ENCODE results near the gene ALKBH3.

ALKBH3 gene

GRCh38 chr11:43920598-43921419, 40.2 kb downstream of the ALKBH3 start:
- ChIA-PET CTCF (interaction anchor here (1.2 to 1.7 kb wide), 3 partner anchors 11 to 24 kb away, joined by 3 to 8 read pairs (median 6); no protein-coding TSS in a partner anchor), POLR2A (no interaction called here)
- peaks cover 24 to 56% (median 39%) of the 10 kb centered on the region in 4 experiments for H3K36me3 ChIP-seq (ENCODE audit: control insufficient read depth in 4 of 4, insufficient read depth in 4 of 4, low read length in 3 of 4)

DNA sequence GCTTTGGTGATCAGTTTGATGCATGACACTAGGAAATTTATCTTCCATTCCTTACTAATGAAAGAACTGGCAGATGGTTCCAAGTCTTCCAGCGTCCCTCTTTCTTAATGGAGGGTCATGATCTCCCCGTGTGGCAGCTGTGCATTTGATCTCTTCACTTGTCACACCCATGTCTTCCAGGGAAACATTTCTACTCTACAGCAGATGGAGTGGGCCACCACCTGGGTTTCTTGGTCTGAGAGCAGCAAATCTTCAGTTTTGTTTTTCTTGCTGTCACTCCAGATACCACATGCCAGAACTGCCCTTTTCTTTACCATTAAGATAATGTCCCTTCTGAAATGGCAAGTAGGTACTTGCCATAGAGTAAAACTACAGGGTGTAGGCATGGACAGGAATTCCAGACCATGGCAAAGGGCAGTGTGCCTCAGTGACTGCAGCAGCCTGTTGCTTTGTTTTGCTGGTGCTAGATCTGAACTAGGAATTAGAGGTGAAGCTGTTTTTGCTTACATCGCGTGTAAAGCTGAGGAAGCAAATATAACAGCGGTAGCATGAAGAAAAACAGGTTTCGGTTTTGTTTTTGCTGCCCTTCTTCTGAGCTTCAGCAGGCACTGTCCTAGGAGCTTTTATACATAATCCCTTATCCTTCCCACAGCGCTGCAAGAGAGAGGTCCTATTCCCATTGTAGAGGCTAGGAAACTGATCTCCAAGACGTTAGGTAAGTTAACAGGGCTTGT, 41.1 kb downstream of the ALKBH3 start:
- ChIA-PET POLR2A (no interaction called here), CTCF (interaction anchor here (1.7 kb wide), 2 partner anchors 13 to 32 kb away, joined by 6 read pairs; no protein-coding TSS in a partner anchor)
- Histone ChIP-seq H3K36me3 (ENCODE audit: control insufficient read depth in 4 of 4, insufficient read depth in 4 of 4, low read length in 3 of 4) (peaks cover 24 to 48% (median 37%) of the 10 kb centered on the region in 4 experiments), H3K4me1 (ENCODE audit: control extremely low read depth in 1 of 4, control insufficient read depth in 4 of 4, insufficient read depth in 4 of 4, low read length in 3 of 4) (no peaks in the 10 kb centered on the region), H3K27me3 (replicated peaks in 2 of 5; ENCODE audit: control insufficient read depth in 4 of 5, insufficient read depth in 5 of 5, low read length in 4 of 5) (no peaks in the 10 kb centered on the region), H3K9me3 (ENCODE audit: control extremely low read depth in 1 of 5, control insufficient read depth in 4 of 5, insufficient read depth in 2 of 5, low read depth in 1 of 5, low read length in 4 of 5) (no peaks in the 10 kb centered on the region), H3K27ac (ENCODE audit: insufficient read depth in 1 of 2, low read depth in 1 of 2, low read length in 2 of 2, poor library complexity in 1 of 2, severe bottlenecking in 2 of 2) (no peak overlapping the region), H3K4me3 (ENCODE audit: control insufficient read depth in 1 of 7, extremely low read depth in 1 of 7, insufficient read depth in 4 of 7, low read depth in 2 of 7, low read length in 6 of 7) (no peak overlapping the region)
- 100% methylated on average over 5 of the region's 8 CpGs for WGBS (ENCODE audit: insufficient coverage)
- DNase-seq = no peak

More at GRCh38 chr11:43920598-43921419, 40.2 kb downstream of the ALKBH3 start:
- no peaks in the 10 kb centered on the region for H3K4me1 ChIP-seq (ENCODE audit: control extremely low read depth in 1 of 4, control insufficient read depth in 4 of 4, insufficient read depth in 4 of 4, low read length in 3 of 4)
- 93% methylated on average over 6 of the region's 10 CpGs for whole genome bisulfite sequencing (ENCODE audit: insufficient coverage)
- H3K27ac ChIP-seq (ENCODE audit: insufficient read depth in 1 of 2, low read depth in 1 of 2, low read length in 2 of 2, poor library complexity in 1 of 2, severe bottlenecking in 2 of 2) = no peak overlapping the region
- no peak overlapping the region for H3K4me3 ChIP-seq (ENCODE audit: control insufficient read depth in 1 of 7, extremely low read depth in 1 of 7, insufficient read depth in 4 of 7, low read depth in 2 of 7, low read length in 6 of 7)
- no peaks in the 10 kb centered on the region for H3K27me3 ChIP-seq (replicated peaks in 2 of 5; ENCODE audit: control insufficient read depth in 4 of 5, insufficient read depth in 5 of 5, low read length in 4 of 5)
- DNase-seq = no peak
- no peaks in the 10 kb centered on the region for H3K9me3 ChIP-seq (ENCODE audit: control extremely low read depth in 1 of 5, control insufficient read depth in 4 of 5, insufficient read depth in 2 of 5, low read depth in 1 of 5, low read length in 4 of 5)

- Histone ChIP-seq H3K27me3 (replicated peaks in 2 of 5; ENCODE audit: control insufficient read depth in 4 of 5, insufficient read depth in 5 of 5, low read length in 4 of 5) (no peaks in the 10 kb centered on the region), H3K27ac (ENCODE audit: insufficient read depth in 1 of 2, low read depth in 1 of 2, low read length in 2 of 2, poor library complexity in 1 of 2, severe bottlenecking in 2 of 2) (no peak overlapping the region), H3K4me1 (ENCODE audit: control extremely low read depth in 1 of 4, control insufficient read depth in 4 of 4, insufficient read depth in 4 of 4, low read length in 3 of 4) (no peaks in the 10 kb centered on the region), H3K36me3 (ENCODE audit: control insufficient read depth in 4 of 4, insufficient read depth in 4 of 4, low read length in 3 of 4) (peaks cover 24 to 46% (median 35%) of the 10 kb centered on the region in 4 experiments), H3K9me3 (ENCODE audit: control extremely low read depth in 1 of 5, control insufficient read depth in 4 of 5, insufficient read depth in 2 of 5, low read depth in 1 of 5, low read length in 4 of 5) (no peaks in the 10 kb centered on the region), H3K4me3 (ENCODE audit: control insufficient read depth in 1 of 7, extremely low read depth in 1 of 7, insufficient read depth in 4 of 7, low read depth in 2 of 7, low read length in 6 of 7) (no peak overlapping the region)
- CTCF ChIA-PET = interaction anchor here (1.7 kb wide), 2 partner anchors 13 to 33 kb away, joined by 6 read pairs; no protein-coding TSS in a partner anchor
- no peak for DNase-seq
- WGBS (ENCODE audit: insufficient coverage) = 96% methylated on average over 3 of the region's 3 CpGs
- POLR2A ChIA-PET = no interaction called here
Measured at GRCh38 chr11:43922295-43922648, 41.6 kb downstream of the ALKBH3 start.

DNA sequence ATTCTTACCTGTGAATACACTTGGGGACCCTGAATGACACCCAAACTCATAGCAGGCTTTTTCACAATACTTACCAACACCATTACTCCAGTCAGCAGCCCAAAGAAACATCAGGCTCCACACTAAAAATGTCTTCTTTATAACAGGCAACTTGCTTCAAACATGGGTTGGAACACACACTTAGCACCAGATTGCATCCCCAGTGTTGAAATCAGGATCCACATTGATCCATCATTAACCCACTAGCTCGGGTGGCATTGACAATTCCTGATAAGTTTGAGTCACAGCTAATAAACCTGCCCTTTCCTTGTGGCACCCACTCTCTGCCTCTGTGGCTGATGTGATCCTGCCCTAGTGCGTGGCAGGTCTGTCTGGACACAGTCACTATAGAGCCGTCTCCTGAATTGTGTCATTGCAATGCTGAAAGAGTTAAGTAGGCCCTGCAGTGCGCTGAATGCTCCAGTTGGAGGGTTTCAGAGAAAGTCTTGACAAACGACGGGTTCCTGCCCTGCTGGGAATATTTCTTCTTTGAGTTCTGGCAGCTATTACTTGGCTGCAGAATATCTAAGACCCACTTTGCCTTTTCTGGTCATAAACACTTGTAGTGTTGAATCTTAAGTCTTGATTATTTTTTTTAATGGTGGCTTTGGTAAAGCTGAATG, 42.2 kb downstream of the ALKBH3 start:
- DNase-seq = no peak
- H3K27me3 ChIP-seq (replicated peaks in 2 of 5; ENCODE audit: control insufficient read depth in 4 of 5, insufficient read depth in 5 of 5, low read length in 4 of 5) = no peaks in the 10 kb centered on the region
- H3K9me3 ChIP-seq (ENCODE audit: control extremely low read depth in 1 of 5, control insufficient read depth in 4 of 5, insufficient read depth in 2 of 5, low read depth in 1 of 5, low read length in 4 of 5) = no peaks in the 10 kb centered on the region
- no peaks in the 10 kb centered on the region for H3K4me1 ChIP-seq (ENCODE audit: control extremely low read depth in 1 of 4, control insufficient read depth in 4 of 4, insufficient read depth in 4 of 4, low read length in 3 of 4)
- H3K27ac ChIP-seq (ENCODE audit: insufficient read depth in 1 of 2, low read depth in 1 of 2, low read length in 2 of 2, poor library complexity in 1 of 2, severe bottlenecking in 2 of 2) = no peak overlapping the region
- ChIA-PET POLR2A (no interaction called here), CTCF (interaction anchor here (1.7 kb wide), 2 partner anchors 14 to 33 kb away, joined by 6 read pairs; no protein-coding TSS in a partner anchor)
- peaks cover 24 to 45% (median 33%) of the 10 kb centered on the region in 4 experiments for H3K36me3 ChIP-seq (ENCODE audit: control insufficient read depth in 4 of 4, insufficient read depth in 4 of 4, low read length in 3 of 4)
- 85% methylated on average over 6 of the region's 6 CpGs for WGBS (ENCODE audit: insufficient coverage)
- no peak overlapping the region for H3K4me3 ChIP-seq (ENCODE audit: control insufficient read depth in 1 of 7, extremely low read depth in 1 of 7, insufficient read depth in 4 of 7, low read depth in 2 of 7, low read length in 6 of 7)

DNA sequence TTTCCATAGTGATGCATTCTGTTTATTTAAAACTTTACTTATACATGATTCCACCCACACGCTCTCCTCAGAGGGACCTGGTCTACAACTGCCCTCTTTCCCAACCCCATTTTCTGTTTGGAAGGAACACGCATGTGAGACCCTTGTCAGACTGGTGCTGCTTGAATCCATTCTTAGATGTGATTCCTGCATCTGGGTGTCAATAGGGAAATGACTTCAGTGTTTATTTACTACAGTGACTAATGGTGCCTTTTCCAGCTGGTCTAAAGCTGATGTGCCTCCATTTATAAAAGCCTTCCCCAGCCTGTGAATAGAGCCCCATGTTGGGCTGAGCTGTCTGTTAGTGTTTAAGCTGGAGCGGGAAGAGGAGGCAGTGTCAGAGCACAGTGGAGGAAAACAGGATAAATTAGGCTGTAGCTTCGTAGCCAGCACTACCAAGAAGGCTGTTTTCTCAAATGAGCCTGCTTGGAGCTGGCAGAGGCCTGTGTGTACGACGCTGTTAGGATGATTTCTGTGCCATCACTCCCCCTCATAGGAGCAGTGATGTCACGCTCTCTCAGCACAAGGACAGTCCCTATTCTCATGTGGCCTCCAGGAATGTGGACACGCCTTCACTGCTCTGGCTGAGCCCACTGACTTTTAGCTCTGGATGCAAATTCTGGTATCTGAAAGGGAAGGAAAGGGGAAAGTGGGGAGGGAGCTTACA, 42.9 kb downstream of the ALKBH3 start:
- Histone ChIP-seq H3K4me1 (ENCODE audit: control extremely low read depth in 1 of 4, control insufficient read depth in 4 of 4, insufficient read depth in 4 of 4, low read length in 3 of 4) (no peaks in the 10 kb centered on the region), H3K4me3 (ENCODE audit: control insufficient read depth in 1 of 7, extremely low read depth in 1 of 7, insufficient read depth in 4 of 7, low read depth in 2 of 7, low read length in 6 of 7) (no peak overlapping the region), H3K9me3 (ENCODE audit: control extremely low read depth in 1 of 5, control insufficient read depth in 4 of 5, insufficient read depth in 2 of 5, low read depth in 1 of 5, low read length in 4 of 5) (no peaks in the 10 kb centered on the region), H3K27ac (ENCODE audit: insufficient read depth in 1 of 2, low read depth in 1 of 2, low read length in 2 of 2, poor library complexity in 1 of 2, severe bottlenecking in 2 of 2) (no peak overlapping the region), H3K36me3 (ENCODE audit: control insufficient read depth in 4 of 4, insufficient read depth in 4 of 4, low read length in 3 of 4) (peaks cover 18 to 38% (median 30%) of the 10 kb centered on the region in 4 experiments), H3K27me3 (replicated peaks in 2 of 5; ENCODE audit: control insufficient read depth in 4 of 5, insufficient read depth in 5 of 5, low read length in 4 of 5) (no peaks in the 10 kb centered on the region)
- WGBS (ENCODE audit: insufficient coverage) = 95% methylated on average over 6 of the region's 8 CpGs
- ChIA-PET CTCF (interaction anchor here (1.7 to 2.0 kb wide), 2 partner anchors 15 to 34 kb away, joined by 4 to 6 read pairs; no protein-coding TSS in a partner anchor), POLR2A (no interaction called here)
- DNase-seq = no peak

GRCh38 chr11:43924112-43924855, 43.7 kb downstream of the ALKBH3 start:
- DNase-seq = no peak
- ChIA-PET CTCF (interaction anchor here (2.0 kb wide), 2 partner anchors 15 to 21 kb away, joined by 4 to 6 read pairs; no protein-coding TSS in a partner anchor), POLR2A (interaction anchor here (1.0 kb wide), 1 partner anchor 18 kb away, joined by 3 read pairs; the partner anchor contains the start of gene C11orf96)
- H3K27me3 ChIP-seq (replicated peaks in 2 of 5; ENCODE audit: control insufficient read depth in 4 of 5, insufficient read depth in 5 of 5, low read length in 4 of 5) = no peaks in the 10 kb centered on the region
- no peak overlapping the region for H3K27ac ChIP-seq (ENCODE audit: insufficient read depth in 1 of 2, low read depth in 1 of 2, low read length in 2 of 2, poor library complexity in 1 of 2, severe bottlenecking in 2 of 2)
- 96% methylated on average over 27 of the region's 27 CpGs for WGBS (ENCODE audit: insufficient coverage)
- no peaks in the 10 kb centered on the region for H3K9me3 ChIP-seq (ENCODE audit: control extremely low read depth in 1 of 5, control insufficient read depth in 4 of 5, insufficient read depth in 2 of 5, low read depth in 1 of 5, low read length in 4 of 5)
- no peaks in the 10 kb centered on the region for H3K4me1 ChIP-seq (ENCODE audit: control extremely low read depth in 1 of 4, control insufficient read depth in 4 of 4, insufficient read depth in 4 of 4, low read length in 3 of 4)
- H3K36me3 ChIP-seq (ENCODE audit: control insufficient read depth in 4 of 4, insufficient read depth in 4 of 4, low read length in 3 of 4) = peaks cover 12 to 31% (median 24%) of the 10 kb centered on the region in 4 experiments
- no peak overlapping the region for H3K4me3 ChIP-seq (ENCODE audit: control insufficient read depth in 1 of 7, extremely low read depth in 1 of 7, insufficient read depth in 4 of 7, low read depth in 2 of 7, low read length in 6 of 7)
